ENCODE data around the gene TADA3. TPM values are rescaled to one million over a fixed set of nuclear protein-coding genes. Genes with fewer than 3 reads are reported as not detected.

The TADA3 gene
- total and polyA plus RNA-seq, 2 experiments from 2014 or later: 97.2 to 137 TPM

- H3K36me3 ChIP-seq: peaks cover 61% of the 10 kb centered on the region
These were observed 11.2 kb upstream of the TADA3 start for GRCh38 chr3:9803494-9803893.

GRCh38 chr3:9800529-9800928 is 8.3 kb upstream of the TADA3 start:
- peak; percentile 30 for TF ChIP-seq CTCF (IDR thresholded peaks at IDR 0.05; ENCODE audit: low read depth, low read length)
- no peak for DNase-seq (ENCODE audit: low read depth in 1 of 2, low spot score in 1 of 2)
- no peaks in the 10 kb centered on the region for H3K27me3 ChIP-seq
- H3K36me3 ChIP-seq: peaks cover 70% of the 10 kb centered on the region
- no peaks in the 10 kb centered on the region for H3K9me3 ChIP-seq (ENCODE audit: low read depth)
- H3K4me3 ChIP-seq: no peak overlapping the region
- H3K27ac ChIP-seq: no peak overlapping the region
- no peaks in the 10 kb centered on the region for H3K4me1 ChIP-seq (ENCODE audit: low read depth)

More at GRCh38 chr3:9803494-9803893, 11.2 kb upstream of the TADA3 start:
- H3K27me3 ChIP-seq: no peaks in the 10 kb centered on the region
- H3K9me3 ChIP-seq (ENCODE audit: low read depth): no peaks in the 10 kb centered on the region
- H3K4me1 ChIP-seq (ENCODE audit: low read depth): no peaks in the 10 kb centered on the region
- H3K4me3 ChIP-seq: no peak overlapping the region
- no peak overlapping the region for H3K27ac ChIP-seq
- no peak for TF ChIP-seq CTCF (IDR thresholded peaks at IDR 0.05; ENCODE audit: low read depth, low read length)
- no peak for DNase-seq (ENCODE audit: low read depth in 1 of 2, low spot score in 1 of 2)

GRCh38 chr3:9797196-9797945 is 5.1 kb upstream of the TADA3 start:
- Histone ChIP-seq H3K27ac (no peak overlapping the region), H3K4me1 (ENCODE audit: low read depth) (peaks cover 8% of the 10 kb centered on the region), H3K27me3 (no peaks in the 10 kb centered on the region), H3K9me3 (ENCODE audit: low read depth) (no peaks in the 10 kb centered on the region), H3K4me3 (no peak overlapping the region), H3K36me3 (peaks cover 43% of the 10 kb centered on the region)
- no peak for DNase-seq (ENCODE audit: low read depth in 1 of 2, low spot score in 1 of 2)
- no peak for TF ChIP-seq CTCF (IDR thresholded peaks at IDR 0.05; ENCODE audit: low read depth, low read length)

GRCh38 chr3:9795207-9795606 is 2.9 kb upstream of the TADA3 start:
- H3K27me3 ChIP-seq: no peaks in the 10 kb centered on the region
- no peaks in the 10 kb centered on the region for H3K9me3 ChIP-seq (ENCODE audit: low read depth)
- H3K4me1 ChIP-seq (ENCODE audit: low read depth): peaks cover 13% of the 10 kb centered on the region
- TF ChIP-seq CTCF (IDR thresholded peaks at IDR 0.05; ENCODE audit: low read depth, low read length): no peak
- no peak overlapping the region for H3K27ac ChIP-seq
- DNase-seq (ENCODE audit: low read depth in 1 of 2, low spot score in 1 of 2): no peak
- H3K36me3 ChIP-seq: peaks cover 28% of the 10 kb centered on the region
- no peak overlapping the region for H3K4me3 ChIP-seq

GRCh38 chr3:9794400-9794799 is 2.1 kb upstream of the TADA3 start:
- no peak overlapping the region for H3K4me3 ChIP-seq
- H3K27me3 ChIP-seq: no peaks in the 10 kb centered on the region
- no peaks in the 10 kb centered on the region for H3K9me3 ChIP-seq (ENCODE audit: low read depth)
- TF ChIP-seq CTCF (IDR thresholded peaks at IDR 0.05; ENCODE audit: low read depth, low read length): no peak
- peaks cover 20% of the 10 kb centered on the region for H3K36me3 ChIP-seq
- peak overlapping the region; percentile 100 for H3K27ac ChIP-seq
- H3K4me1 ChIP-seq (ENCODE audit: low read depth): peaks cover 13% of the 10 kb centered on the region
- no peak for DNase-seq (ENCODE audit: low read depth in 1 of 2, low spot score in 1 of 2)

Data from cardiac muscle cell (in vitro differentiated cells and primary cell).